Lower lobe of right lung (tissue), 2 donors: ENCODE measurements around the gene NEURL1. TPM values are rescaled to one million over a fixed set of nuclear protein-coding genes. Genes with fewer than 3 reads are reported as not detected.
A peak's percentile ranks its signal among the peaks of the same experiment; 100 is the strongest.

Experiments used
- ATAC-seq, 2 donors: fragments of 200-7000 bp; cut with Tn5 transposase; one replicate each; pipeline ENCODE4 v1.9.1; 2020 to 2022; ENCODE audit warnings: mild to moderate bottlenecking in 2 of 2, moderate library complexity in 2 of 2
- DNase-seq: peaks from one replicate; pipeline ENCODE4 v3.0.0-alpha.2; 2020
- H3K27ac ChIP-seq: fragments of 200-600 bp; one replicate; pipeline ENCODE4 v1.8.0; 2022
- H3K27me3 ChIP-seq: fragments of 200-600 bp; one replicate; pipeline ENCODE4 v1.8.0; 2022; ENCODE audit warnings: low read depth
- H3K36me3 ChIP-seq: fragments of 200-600 bp; one replicate; pipeline ENCODE4 v1.8.0; 2022; ENCODE audit warnings: mild to moderate bottlenecking
- H3K4me1 ChIP-seq: fragments of 200-600 bp; one replicate; pipeline ENCODE4 v1.8.0; 2022
- H3K4me3 ChIP-seq: fragments of 200-600 bp; one replicate; pipeline ENCODE4 v1.8.0; 2022; ENCODE audit warnings: mild to moderate bottlenecking
- H3K9me3 ChIP-seq: fragments of 200-600 bp; one replicate; pipeline ENCODE4 v1.8.0; 2022
- CTCF ChIP-seq: fragments of 200-600 bp; IDR thresholded peaks from one replicate; pipeline ENCODE4 v1.8.0; 2022; ENCODE audit warnings: antibody characterized with exemption, mild to moderate bottlenecking
- intact Hi-C: fragments of 100-400 bp; cut with DNase I; formaldehyde crosslinking; loops from one replicate; pipeline ENCODE4 v1.11.0; 2022
- total RNA-seq: library from RNA; stranded (reverse); fragmentation: NEBNext Ultra II Directional; extraction: Animal tissue kit (Norgen Biotek cat#: 25700); gene quantifications from one replicate; pipeline ENCODE4 v1.2.1, GENCODE V29; 2021
- donor health status: DM: no; HTN: yes; CAD: no; lungs with severe emphysema.

The NEURL1 gene
- total RNA-seq, 1 donor from 2014 or later = 0.95 TPM

- no peak overlapping the region for H3K4me3 ChIP-seq
- no peak overlapping the region for H3K27ac ChIP-seq
- H3K4me1 ChIP-seq = peaks cover 17% of the 10 kb centered on the region
- ATAC-seq = no peak
- intact Hi-C loops = no loop called here
- no peak for DNase-seq
- H3K36me3 ChIP-seq = no peaks in the 10 kb centered on the region
- no peaks in the 10 kb centered on the region for H3K9me3 ChIP-seq
- TF ChIP-seq CTCF = no peak
- H3K27me3 ChIP-seq = peaks cover 31% of the 10 kb centered on the region
Measured at GRCh38 chr10:103490986-103491314, 2.6 kb upstream of the NEURL1 start.

- DNase-seq = no peak
- peaks cover 35% of the 10 kb centered on the region for H3K27me3 ChIP-seq
- no peak for TF ChIP-seq CTCF
Measured at GRCh38 chr10:103491729-103492364, 1.7 kb upstream of the NEURL1 start.

GRCh38 chr10:103492655-103493261, 747 bp upstream of the NEURL1 start:
- Histone ChIP-seq H3K27me3 (peaks cover 35% of the 10 kb centered on the region), H3K4me3 (no peak overlapping the region)
- intact Hi-C loops = no loop called here

More at GRCh38 chr10:103491729-103492364, 1.7 kb upstream of the NEURL1 start:
- Histone ChIP-seq H3K9me3 (no peaks in the 10 kb centered on the region), H3K36me3 (no peaks in the 10 kb centered on the region), H3K27ac (no peak overlapping the region), H3K4me1 (peaks cover 17% of the 10 kb centered on the region), H3K4me3 (no peak overlapping the region)
- intact Hi-C loops = no loop called here
- ATAC-seq = peak in 1 of 2 donors; percentile 39

GRCh38 chr10:103493916-103494877, 692 bp downstream of the NEURL1 start:
- Histone ChIP-seq H3K27ac (no peak overlapping the region), H3K27me3 (peaks cover 35% of the 10 kb centered on the region), H3K9me3 (no peaks in the 10 kb centered on the region), H3K4me1 (peaks cover 17% of the 10 kb centered on the region), H3K4me3 (peak overlapping the region; percentile 53), H3K36me3 (no peaks in the 10 kb centered on the region)
- ATAC-seq = peak; percentile 22 to 55
- intact Hi-C loops = no loop called here
- TF ChIP-seq CTCF = no peak
- DNase-seq = no peak

More at GRCh38 chr10:103492655-103493261, 747 bp upstream of the NEURL1 start:
- no peak overlapping the region for H3K27ac ChIP-seq
- TF ChIP-seq CTCF = no peak
- H3K4me1 ChIP-seq = peaks cover 17% of the 10 kb centered on the region
- no peak for DNase-seq
- no peak for ATAC-seq
- no peaks in the 10 kb centered on the region for H3K9me3 ChIP-seq
- no peaks in the 10 kb centered on the region for H3K36me3 ChIP-seq

- Histone ChIP-seq H3K4me3 (no peak overlapping the region), H3K4me1 (peaks cover 17% of the 10 kb centered on the region)
Measured at GRCh38 chr10:103495321-103495720, 1.8 kb downstream of the NEURL1 start.

More at GRCh38 chr10:103495321-103495720, 1.8 kb downstream of the NEURL1 start:
- H3K9me3 ChIP-seq = no peaks in the 10 kb centered on the region
- peaks cover 35% of the 10 kb centered on the region for H3K27me3 ChIP-seq
- no peaks in the 10 kb centered on the region for H3K36me3 ChIP-seq
- ATAC-seq (no peak), DNase-seq (no peak)
- no peak overlapping the region for H3K27ac ChIP-seq
- TF ChIP-seq CTCF = no peak
- intact Hi-C loops = no loop called here
